Upper lobe of right lung (tissue), 1 donor: ENCODE measurements around the gene MAP3K13. TPM values are rescaled to one million over a fixed set of nuclear protein-coding genes. Genes with fewer than 3 reads are reported as not detected.

ENCODE experiments used
- ATAC-seq: fragments of 200-7000 bp; cut with Tn5 transposase; one replicate; pipeline ENCODE4 v1.9.1; 2020; ENCODE audit warnings: mild to moderate bottlenecking, moderate library complexity
- DNase-seq: peaks from one replicate; pipeline ENCODE4 v3.0.0-alpha.2; 2020
- H3K27ac ChIP-seq: fragments of 200-600 bp; one replicate; pipeline ENCODE4 v1.8.0; 2022
- H3K27me3 ChIP-seq: fragments of 200-600 bp; one replicate; pipeline ENCODE4 v1.8.0; 2022; ENCODE audit warnings: mild to moderate bottlenecking
- H3K36me3 ChIP-seq: fragments of 200-600 bp; one replicate; pipeline ENCODE4 v1.8.0; 2022
- H3K4me1 ChIP-seq: fragments of 200-600 bp; one replicate; pipeline ENCODE4 v1.8.0; 2022
- H3K4me3 ChIP-seq: fragments of 200-600 bp; one replicate; pipeline ENCODE4 v1.8.0; 2022; ENCODE audit warnings: mild to moderate bottlenecking
- H3K9me3 ChIP-seq: fragments of 200-600 bp; one replicate; pipeline ENCODE4 v1.8.0; 2022
- CTCF ChIP-seq: fragments of 200-600 bp; IDR thresholded peaks from one replicate; pipeline ENCODE4 v1.8.0; 2022; ENCODE audit warnings: antibody characterized with exemption
- intact Hi-C: fragments of 100-400 bp; cut with DNase I; formaldehyde crosslinking; loops from one replicate; pipeline ENCODE4 v1.11.0; 2022
- total RNA-seq: library from RNA; stranded (reverse); fragmentation: NEBNext Ultra II Directional; extraction: Animal tissue kit (Norgen Biotek cat#: 25700); gene quantifications from one replicate; pipeline ENCODE4 v1.2.1, GENCODE V29; 2021
- donor health status: DM: no; HTN: yes; CAD: no; lungs with severe emphysema.

The MAP3K13 gene
- total RNA-seq, 1 donor from 2014 or later, result 37.6 TPM

DNA sequence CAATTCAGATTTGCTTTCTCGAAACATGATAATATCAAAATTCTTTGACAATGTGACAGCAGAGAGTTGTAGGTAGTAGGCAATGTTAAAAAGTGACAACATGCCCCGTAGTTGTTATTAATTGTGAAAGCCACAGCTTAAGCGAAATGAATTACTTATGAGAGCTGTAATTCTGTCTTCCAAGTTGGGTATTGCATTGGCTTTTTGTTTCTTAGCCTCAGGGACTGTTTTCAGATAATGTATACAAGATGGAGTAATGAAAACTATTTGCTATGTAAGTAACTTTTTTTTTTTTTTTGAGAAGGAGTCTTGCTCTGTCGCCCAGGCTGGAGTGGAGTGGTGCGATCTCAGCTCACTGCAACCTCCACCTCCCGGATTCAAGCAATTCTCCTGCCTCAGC is 43.1 kb upstream of the MAP3K13 start:
- peaks cover 6% of the 10 kb centered on the region for H3K4me1 ChIP-seq
- TF ChIP-seq CTCF, result no peak
- H3K36me3 ChIP-seq, result no peaks in the 10 kb centered on the region
- DNase-seq (no peak), ATAC-seq (no peak)
- intact Hi-C loops, result no loop called here
- no peak overlapping the region for H3K27ac ChIP-seq
- H3K27me3 ChIP-seq, result no peaks in the 10 kb centered on the region
- H3K4me3 ChIP-seq, result no peak overlapping the region
- H3K9me3 ChIP-seq, result no peaks in the 10 kb centered on the region

- no peaks in the 10 kb centered on the region for H3K27me3 ChIP-seq
- peaks cover 6% of the 10 kb centered on the region for H3K4me1 ChIP-seq
- no peaks in the 10 kb centered on the region for H3K36me3 ChIP-seq
- TF ChIP-seq CTCF, result no peak
- no peak overlapping the region for H3K27ac ChIP-seq
- no peak overlapping the region for H3K4me3 ChIP-seq
- DNase-seq (no peak), ATAC-seq (no peak)
- intact Hi-C loops, result no loop called here
- no peaks in the 10 kb centered on the region for H3K9me3 ChIP-seq
These were observed 42.0 kb upstream of the MAP3K13 start for GRCh38 chr3:185320949-185321348.

- no peak for TF ChIP-seq CTCF
- intact Hi-C loops, result no loop called here
These were observed 40.7 kb upstream of the MAP3K13 start for GRCh38 chr3:185322101-185322719.

DNA sequence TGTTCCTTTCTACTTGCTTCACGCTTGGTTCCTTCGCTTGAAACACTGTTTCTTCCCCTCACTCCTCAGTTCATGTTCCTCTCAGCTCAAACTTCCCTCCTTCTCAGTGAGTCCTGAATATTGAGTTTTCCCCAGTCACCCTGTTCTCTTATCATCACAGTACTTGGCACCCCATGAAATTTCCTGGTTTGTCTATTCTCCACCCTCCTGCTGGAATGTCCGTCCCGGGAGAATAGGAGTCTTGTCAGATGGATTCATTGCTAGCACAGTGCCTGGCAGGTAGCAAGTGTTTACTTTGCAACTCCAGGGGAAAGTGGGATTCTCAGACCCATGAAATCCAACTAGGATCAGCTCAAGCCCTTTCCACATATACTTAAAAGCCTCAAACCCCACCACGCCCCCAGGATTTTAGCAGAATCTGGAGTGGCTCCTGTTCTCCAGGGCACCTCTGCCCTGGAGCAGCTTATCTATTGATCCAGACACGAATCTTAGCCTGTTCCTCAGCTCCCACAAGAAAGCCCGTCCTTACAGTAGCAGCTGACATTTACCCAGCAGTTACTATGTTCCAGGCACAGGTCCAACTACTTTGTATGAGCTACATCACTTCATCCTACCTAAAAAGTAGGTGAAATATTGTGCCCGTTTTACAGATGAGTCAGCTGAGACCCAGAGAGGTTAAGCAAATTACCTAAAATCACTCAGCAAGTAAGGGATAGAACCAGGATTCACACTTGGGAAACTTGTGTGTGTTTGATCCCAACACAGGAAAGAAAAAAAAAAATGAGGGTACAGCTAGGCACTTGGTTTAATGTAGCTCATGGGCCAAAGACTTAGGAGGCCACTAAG is 36.8 kb upstream of the MAP3K13 start:
- no peaks in the 10 kb centered on the region for H3K9me3 ChIP-seq
- intact Hi-C loops, result no loop called here
- no peaks in the 10 kb centered on the region for H3K4me1 ChIP-seq
- H3K36me3 ChIP-seq, result no peaks in the 10 kb centered on the region
- no peak for TF ChIP-seq CTCF
- ATAC-seq (no peak), DNase-seq (no peak)
- H3K27me3 ChIP-seq, result no peaks in the 10 kb centered on the region
- no peak overlapping the region for H3K27ac ChIP-seq
- no peak overlapping the region for H3K4me3 ChIP-seq

More at GRCh38 chr3:185322101-185322719, 40.7 kb upstream of the MAP3K13 start:
- Histone ChIP-seq H3K27ac (no peak overlapping the region), H3K4me1 (peaks cover 6% of the 10 kb centered on the region), H3K27me3 (no peaks in the 10 kb centered on the region), H3K4me3 (no peak overlapping the region), H3K9me3 (no peaks in the 10 kb centered on the region), H3K36me3 (no peaks in the 10 kb centered on the region)
- no peak for ATAC-seq
- DNase-seq, result no peak

- Histone ChIP-seq H3K9me3 (no peaks in the 10 kb centered on the region), H3K4me3 (no peak overlapping the region), H3K4me1 (no peaks in the 10 kb centered on the region), H3K27ac (no peak overlapping the region), H3K27me3 (no peaks in the 10 kb centered on the region), H3K36me3 (no peaks in the 10 kb centered on the region)
- intact Hi-C loops, result no loop called here
- TF ChIP-seq CTCF, result no peak
- DNase-seq, result no peak
- ATAC-seq, result no peak
These were observed 35.9 kb upstream of the MAP3K13 start for GRCh38 chr3:185327062-185327461.
